SK-N-SH (cell line): ENCODE measurements around the gene S100A5.

ENCODE experiments used
- EP300 ChIP-seq, 2 experiments: IDR thresholded peaks; 2 replicates each; pipeline versions ENCODE4 v1.4.0 to v1.6.1; 2012; ENCODE audit warnings: borderline replicate concordance in 1 of 2, low read depth in 1 of 2, low read length in 1 of 2
- EZH2phosphoT487 ChIP-seq: fragments of 200-600 bp; sonication (generic); IDR thresholded peaks from 2 replicates; pipeline ENCODE4 v1.6.1; 2017; ENCODE audit warnings: low read depth, mixed run types, mild to moderate bottlenecking, antibody characterized with exemption, moderate library complexity, borderline replicate concordance
- MEF2A ChIP-seq: IDR thresholded peaks from 2 replicates; pipeline ENCODE4 v1.4.0; 2012; ENCODE audit warnings: low read depth, borderline replicate concordance
- NFIC ChIP-seq: IDR thresholded peaks from 2 replicates; pipeline ENCODE4 v1.4.0; 2012; ENCODE audit warnings: borderline replicate concordance
- POLR2AphosphoS5 ChIP-seq: IDR thresholded peaks from 2 replicates; pipeline ENCODE4 v1.6.1; 2012; ENCODE audit warnings: low read depth, low read length
- RAD21 ChIP-seq: IDR thresholded peaks from 2 replicates; pipeline ENCODE4 v1.6.1; 2012; ENCODE audit warnings: mild to moderate bottlenecking, low read length
- RFX5 ChIP-seq: IDR thresholded peaks from 2 replicates; pipeline ENCODE4 v1.6.1; 2012; ENCODE audit warnings: mild to moderate bottlenecking, improper control_type of control experiment, low read length
- SIN3A ChIP-seq: IDR thresholded peaks from 2 replicates; pipeline ENCODE4 v1.6.1; 2012; ENCODE audit warnings: low read depth, mild to moderate bottlenecking, low read length, moderate library complexity, borderline replicate concordance
- SMC3 ChIP-seq: IDR thresholded peaks from 2 replicates; pipeline ENCODE4 v1.6.1; 2012; ENCODE audit warnings: low read depth, low read length, improper control_type of control experiment
- TF ChIP-seq, protein P1 (sequence below): IDR thresholded peaks from 2 replicates; pipeline ENCODE4 v1.4.0; 2012; ENCODE audit warnings: low read depth, borderline replicate concordance
- TF ChIP-seq, protein P2 (sequence below): fragments of 200-600 bp; sonication (generic); IDR thresholded peaks from 2 replicates; pipeline ENCODE4 v1.6.1; 2017; ENCODE audit warnings: antibody characterized with exemption, mild to moderate bottlenecking, moderate library complexity
- TF ChIP-seq, protein P3 (sequence below): fragments of 150-350 bp; IDR thresholded peaks from 2 replicates; pipeline ENCODE4 v1.6.1; 2016; ENCODE audit warnings: mild to moderate bottlenecking, low read depth, low read length

DNA sequence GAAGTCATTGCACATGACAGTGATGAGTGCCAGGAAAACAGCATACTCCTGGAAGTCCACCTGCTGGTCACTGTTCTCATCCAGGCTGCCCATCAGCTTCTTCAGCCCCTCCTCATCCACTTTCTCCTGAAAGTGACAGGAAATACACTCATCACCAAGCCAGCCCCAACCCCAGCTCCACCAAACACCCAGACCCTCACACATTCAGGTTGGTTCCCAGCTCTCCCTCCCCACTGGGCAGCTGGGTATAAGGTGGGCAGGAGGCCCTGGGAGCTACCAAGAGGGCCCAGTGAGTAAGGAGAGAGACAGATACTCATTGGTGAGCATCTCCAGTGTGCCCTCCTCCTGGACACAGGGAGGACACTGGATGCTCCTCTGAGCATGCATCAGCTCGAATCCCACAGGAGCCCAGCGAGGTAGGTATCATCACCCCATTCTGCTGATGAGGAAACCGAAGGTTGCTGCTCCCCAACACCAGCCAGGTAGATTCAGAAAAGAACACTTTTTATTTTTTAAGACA lies 20.8 kb upstream of the S100A5 start:
- TF ChIP-seq, protein P1, sequence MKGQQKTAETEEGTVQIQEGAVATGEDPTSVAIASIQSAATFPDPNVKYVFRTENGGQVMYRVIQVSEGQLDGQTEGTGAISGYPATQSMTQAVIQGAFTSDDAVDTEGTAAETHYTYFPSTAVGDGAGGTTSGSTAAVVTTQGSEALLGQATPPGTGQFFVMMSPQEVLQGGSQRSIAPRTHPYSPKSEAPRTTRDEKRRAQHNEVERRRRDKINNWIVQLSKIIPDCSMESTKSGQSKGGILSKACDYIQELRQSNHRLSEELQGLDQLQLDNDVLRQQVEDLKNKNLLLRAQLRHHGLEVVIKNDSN, result no peak
- TF ChIP-seq, protein P2, sequence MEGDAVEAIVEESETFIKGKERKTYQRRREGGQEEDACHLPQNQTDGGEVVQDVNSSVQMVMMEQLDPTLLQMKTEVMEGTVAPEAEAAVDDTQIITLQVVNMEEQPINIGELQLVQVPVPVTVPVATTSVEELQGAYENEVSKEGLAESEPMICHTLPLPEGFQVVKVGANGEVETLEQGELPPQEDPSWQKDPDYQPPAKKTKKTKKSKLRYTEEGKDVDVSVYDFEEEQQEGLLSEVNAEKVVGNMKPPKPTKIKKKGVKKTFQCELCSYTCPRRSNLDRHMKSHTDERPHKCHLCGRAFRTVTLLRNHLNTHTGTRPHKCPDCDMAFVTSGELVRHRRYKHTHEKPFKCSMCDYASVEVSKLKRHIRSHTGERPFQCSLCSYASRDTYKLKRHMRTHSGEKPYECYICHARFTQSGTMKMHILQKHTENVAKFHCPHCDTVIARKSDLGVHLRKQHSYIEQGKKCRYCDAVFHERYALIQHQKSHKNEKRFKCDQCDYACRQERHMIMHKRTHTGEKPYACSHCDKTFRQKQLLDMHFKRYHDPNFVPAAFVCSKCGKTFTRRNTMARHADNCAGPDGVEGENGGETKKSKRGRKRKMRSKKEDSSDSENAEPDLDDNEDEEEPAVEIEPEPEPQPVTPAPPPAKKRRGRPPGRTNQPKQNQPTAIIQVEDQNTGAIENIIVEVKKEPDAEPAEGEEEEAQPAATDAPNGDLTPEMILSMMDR, result no peak
- TF ChIP-seq, protein P3, sequence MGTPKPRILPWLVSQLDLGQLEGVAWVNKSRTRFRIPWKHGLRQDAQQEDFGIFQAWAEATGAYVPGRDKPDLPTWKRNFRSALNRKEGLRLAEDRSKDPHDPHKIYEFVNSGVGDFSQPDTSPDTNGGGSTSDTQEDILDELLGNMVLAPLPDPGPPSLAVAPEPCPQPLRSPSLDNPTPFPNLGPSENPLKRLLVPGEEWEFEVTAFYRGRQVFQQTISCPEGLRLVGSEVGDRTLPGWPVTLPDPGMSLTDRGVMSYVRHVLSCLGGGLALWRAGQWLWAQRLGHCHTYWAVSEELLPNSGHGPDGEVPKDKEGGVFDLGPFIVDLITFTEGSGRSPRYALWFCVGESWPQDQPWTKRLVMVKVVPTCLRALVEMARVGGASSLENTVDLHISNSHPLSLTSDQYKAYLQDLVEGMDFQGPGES, result no peak
- TF ChIP-seq MEF2A (no peak), RFX5 (no peak), EZH2phosphoT487 (no peak), SMC3 (no peak), NFIC (no peak), SIN3A (no peak), EP300 (IDR thresholded peaks at IDR 0.05; ENCODE audit: borderline replicate concordance in 1 of 2, low read depth in 1 of 2, low read length in 1 of 2) (no peak), POLR2AphosphoS5 (no peak), RAD21 (no peak)
